WTC11 (cell line): Measurements from ENCODE around the gene IMMP1L. TPM values are rescaled to one million over a fixed set of nuclear protein-coding genes. Genes with fewer than 3 reads are reported as not detected.
"Not testable (repeated sequence)": the region's sequence is repeated elsewhere in the genome, so short reads cannot be mapped to it uniquely, and the experiment has no call there.

ENCODE experiments used
- ATAC-seq: fragments of 200-7000 bp; cut with Tn5 transposase; 2 replicates; pipeline ENCODE4 v1.10.0; 2021; ENCODE audit warnings: mild to moderate bottlenecking, moderate library complexity
- CTCF ChIA-PET: fragments of 300-600 bp; sonication (Branson Sonifier 250); formaldehyde crosslinking; loops from one replicate; lab custom pipeline; 2021; ENCODE audit warnings: antibody characterized with exemption; lab: Charles Lee
- POLR2A ChIA-PET: fragments of 350-600 bp; sonication (Branson Sonifier 250); formaldehyde crosslinking; loops from one replicate; lab custom pipeline; 2021; ENCODE audit warnings: antibody characterized with exemption; lab: Charles Lee
- DNase-seq: peaks from one replicate; pipeline ENCODE4 v3.0.0; 2021; ENCODE audit warnings: low spot score
- H3K27ac Mint-ChIP-seq: 2 replicates; pipeline ENCODE4 v1.8.0; 2021; ENCODE audit warnings: mixed read lengths
- H3K27me3 Mint-ChIP-seq: 2 replicates; pipeline ENCODE4 v1.8.0; 2021; ENCODE audit warnings: low read depth, mild to moderate bottlenecking, moderate library complexity, mixed read lengths
- H3K36me3 Mint-ChIP-seq: 2 replicates; pipeline ENCODE4 v1.8.0; 2021; ENCODE audit warnings: mixed read lengths
- H3K4me1 Mint-ChIP-seq: 2 replicates; pipeline ENCODE4 v1.8.0; 2022; ENCODE audit warnings: mixed read lengths
- H3K4me3 Mint-ChIP-seq: 2 replicates; pipeline ENCODE4 v1.8.0; 2021; ENCODE audit warnings: mild to moderate bottlenecking, moderate library complexity, mixed read lengths
- H3K9me3 Mint-ChIP-seq: 2 replicates; pipeline ENCODE4 v1.8.0; 2021; ENCODE audit warnings: mixed read lengths
- AFF4 ChIP-seq: sonication (generic); formaldehyde crosslinking; IDR thresholded peaks from 2 replicates; pipeline ENCODE4 v1.8.1; 2023; ENCODE audit warnings: mild to moderate bottlenecking, missing genetic modification reagents, borderline replicate concordance
- E2F1 ChIP-seq: sonication (generic); formaldehyde crosslinking; IDR thresholded peaks from 2 replicates; pipeline ENCODE4 v1.8.0; 2022; ENCODE audit warnings: mild to moderate bottlenecking, missing genetic modification reagents
- GABPB1 ChIP-seq: sonication (generic); formaldehyde crosslinking; IDR thresholded peaks from 2 replicates; pipeline ENCODE4 v1.8.1; 2023; ENCODE audit warnings: mild to moderate bottlenecking, missing genetic modification reagents
- IRF2 ChIP-seq: sonication (generic); formaldehyde crosslinking; IDR thresholded peaks from 2 replicates; pipeline ENCODE4 v1.8.0; 2022; ENCODE audit warnings: low read depth, missing genetic modification reagents, borderline replicate concordance
- NFYB ChIP-seq: sonication (generic); formaldehyde crosslinking; conservative IDR thresholded peaks from 2 replicates; pipeline ENCODE4 v1.8.0; 2022; ENCODE audit warnings: low read depth, missing genetic modification reagents
- USF1 ChIP-seq: sonication (generic); formaldehyde crosslinking; IDR thresholded peaks from 2 replicates; pipeline ENCODE4 v1.8.0; 2022; ENCODE audit warnings: mild to moderate bottlenecking, missing genetic modification reagents
- ZBTB43 ChIP-seq: sonication (generic); formaldehyde crosslinking; IDR thresholded peaks from 2 replicates; pipeline ENCODE4 v1.8.1; 2023; ENCODE audit warnings: mild to moderate bottlenecking, missing genetic modification reagents
- ZNF121 ChIP-seq: sonication (generic); formaldehyde crosslinking; IDR thresholded peaks from 2 replicates; pipeline ENCODE4 v1.8.0; 2023; ENCODE audit warnings: missing genetic modification reagents
- ZNF416 ChIP-seq: fragments of 250-450 bp; sonication (Bioruptor Pico); IDR thresholded peaks from 2 replicates; pipeline ENCODE4 v1.9.0; 2021; ENCODE audit warnings: mild to moderate bottlenecking, inconsistent platforms
- ZSCAN18 ChIP-seq: fragments of 250-450 bp; sonication (Bioruptor Pico); IDR thresholded peaks from 2 replicates; pipeline ENCODE4 v2.1.2; 2022; ENCODE audit warnings: mild to moderate bottlenecking, moderate library complexity
- total RNA-seq: library from RNA; stranded (reverse); gene quantifications from 3 replicates; pipeline ENCODE4 v1.2.3, GENCODE V29; 2021

Gene IMMP1L
- total RNA-seq, 1 experiment from 2014 or later, result 29.6 TPM

GRCh38 chr11:31499576-31500178, 9.7 kb downstream of the IMMP1L start:
- CTCF ChIA-PET, result no interaction called here
- POLR2A ChIA-PET, result no interaction called here
- no peak for DNase-seq
- Mint-ChIP-seq H3K4me1 (peaks cover 12% of the 10 kb centered on the region), H3K27ac (no peak overlapping the region), H3K27me3 (no peaks in the 10 kb centered on the region), H3K9me3 (peaks cover 15% of the 10 kb centered on the region), H3K4me3 (no peak overlapping the region), H3K36me3 (peaks cover 15% of the 10 kb centered on the region)
- TF ChIP-seq USF1 (no peak), AFF4 (CRISPR knock-in tag) (no peak)
- ATAC-seq, result no peak

GRCh38 chr11:31493762-31494161, 15.7 kb downstream of the IMMP1L start:
- H3K4me3 Mint-ChIP-seq, CTCF ChIA-PET, H3K27me3 Mint-ChIP-seq, POLR2A ChIA-PET, ATAC-seq, DNase-seq, H3K27ac Mint-ChIP-seq: not testable (repeated sequence)
- H3K9me3 Mint-ChIP-seq, result peaks cover 30% of the 10 kb centered on the region
- peaks cover 40% of the 10 kb centered on the region for H3K36me3 Mint-ChIP-seq
- H3K4me1 Mint-ChIP-seq, result peaks cover 21% of the 10 kb centered on the region

- POLR2A ChIA-PET, result no interaction called here
- no peak for DNase-seq
- H3K27me3 Mint-ChIP-seq, result no peaks in the 10 kb centered on the region
- H3K36me3 Mint-ChIP-seq, result peaks cover 40% of the 10 kb centered on the region
- no peak overlapping the region for H3K4me3 Mint-ChIP-seq
- TF ChIP-seq ZNF121, result no peak
- no peak for TF ChIP-seq GABPB1 (CRISPR knock-in tag)
- TF ChIP-seq NFYB (CRISPR knock-in tag), result no peak
- TF ChIP-seq IRF2 (CRISPR knock-in tag), result no peak
- CTCF ChIA-PET, result no interaction called here
- peaks cover 30% of the 10 kb centered on the region for H3K9me3 Mint-ChIP-seq
- H3K27ac Mint-ChIP-seq, result no peak overlapping the region
- no peak for ATAC-seq
- H3K4me1 Mint-ChIP-seq, result peaks cover 21% of the 10 kb centered on the region
These were observed 16.2 kb downstream of the IMMP1L start for GRCh38 chr11:31493235-31493634.

GRCh38 chr11:31492320-31492913, 17.0 kb downstream of the IMMP1L start:
- H3K4me1 Mint-ChIP-seq, result peaks cover 21% of the 10 kb centered on the region
- H3K36me3 Mint-ChIP-seq, result peaks cover 40% of the 10 kb centered on the region
- POLR2A ChIA-PET, result no interaction called here

More at GRCh38 chr11:31492320-31492913, 17.0 kb downstream of the IMMP1L start:
- DNase-seq (no peak), ATAC-seq (no peak)
- H3K27ac Mint-ChIP-seq, result no peak overlapping the region
- no peak for TF ChIP-seq ZNF416
- TF ChIP-seq ZSCAN18 (CRISPR knock-in tag), result no peak
- TF ChIP-seq E2F1 (CRISPR knock-in tag), result no peak
- no peak for TF ChIP-seq GABPB1 (CRISPR knock-in tag)
- TF ChIP-seq ZBTB43 (CRISPR knock-in tag), result no peak
- peaks cover 30% of the 10 kb centered on the region for H3K9me3 Mint-ChIP-seq
- H3K4me3 Mint-ChIP-seq, result no peak overlapping the region
- H3K27me3 Mint-ChIP-seq, result no peaks in the 10 kb centered on the region
- CTCF ChIA-PET, result interaction anchor here (0.9 to 1.1 kb wide), 2 partner anchors 253 to 684 kb away, joined by 3 read pairs; no protein-coding TSS in a partner anchor
